OCI-M2 (cell line): ENCODE results near the gene CALCOCO1.
"Not testable (repeated sequence)": the region's sequence is repeated elsewhere in the genome, so short reads cannot be mapped to it uniquely, and the experiment has no call there.

Source experiments
- DNase-seq: peaks from one replicate; lab custom pipeline; 2025; ENCODE audit not compliant: unreplicated experiment; lab: John Stamatoyannopoulos, UW

CALCOCO1 gene

GRCh38 chr12:53699678-53700025 lies 27.6 kb downstream of the CALCOCO1 start:
- DNase-seq = no peak

- no peak for DNase-seq
Observed at GRCh38 chr12:53698948-53699677, 28.1 kb downstream of the CALCOCO1 start.

- no peak for DNase-seq
Observed at GRCh38 chr12:53696655-53697331, 30.5 kb downstream of the CALCOCO1 start.

- no peak for DNase-seq
Observed at GRCh38 chr12:53696285-53696654, 31.0 kb downstream of the CALCOCO1 start.

GRCh38 chr12:53695152-53696145 lies 31.8 kb downstream of the CALCOCO1 start:
- no peak for DNase-seq

GRCh38 chr12:53694756-53695151 lies 32.5 kb downstream of the CALCOCO1 start:
- DNase-seq = no peak

GRCh38 chr12:53688134-53688533 lies 39.1 kb downstream of the CALCOCO1 start:
- DNase-seq = no peak

GRCh38 chr12:53686436-53686835 lies 40.8 kb downstream of the CALCOCO1 start:
- DNase-seq = no peak

GRCh38 chr12:53684654-53685220 lies 42.5 kb downstream of the CALCOCO1 start:
- DNase-seq = no peak

GRCh38 chr12:53683983-53684382 lies 43.3 kb downstream of the CALCOCO1 start:
- no peak for DNase-seq

GRCh38 chr12:53683494-53683893 lies 43.8 kb downstream of the CALCOCO1 start:
- DNase-seq = no peak

GRCh38 chr12:53680061-53680460 lies 47.2 kb downstream of the CALCOCO1 start:
- DNase-seq = not testable (repeated sequence)

- DNase-seq = no peak
Observed at GRCh38 chr12:53677800-53678148, 49.5 kb downstream of the CALCOCO1 start.

GRCh38 chr12:53677016-53677799 lies 50.0 kb downstream of the CALCOCO1 start:
- no peak for DNase-seq

- no peak for DNase-seq
Observed at GRCh38 chr12:53676656-53677015, 50.6 kb downstream of the CALCOCO1 start.

GRCh38 chr12:53675701-53676607 lies 51.3 kb downstream of the CALCOCO1 start, which contains the start of gene ATP5MC2:
Gene ATP5MC2, minus strand, starts transcription at chr12:53676083. Its CDS starts 3,469 bp downstream, at chr12:53672614.
- peak; percentile 91 for DNase-seq

- no peak for DNase-seq
Observed at GRCh38 chr12:53674977-53675700, 52.1 kb downstream of the CALCOCO1 start.

- no peak for DNase-seq
Observed at GRCh38 chr12:53670971-53671370, 56.3 kb downstream of the CALCOCO1 start.

- DNase-seq = no peak
Observed at GRCh38 chr12:53670308-53670707, 56.9 kb downstream of the CALCOCO1 start.
